ENCODE data around the gene ANKRD33B. TPM values are rescaled to one million over a fixed set of nuclear protein-coding genes. Genes with fewer than 3 reads are reported as not detected.

Gene ANKRD33B
- total and polyA plus RNA-seq, 2 donors from 2014 or later = 4.8 to 20.3 TPM

DNA sequence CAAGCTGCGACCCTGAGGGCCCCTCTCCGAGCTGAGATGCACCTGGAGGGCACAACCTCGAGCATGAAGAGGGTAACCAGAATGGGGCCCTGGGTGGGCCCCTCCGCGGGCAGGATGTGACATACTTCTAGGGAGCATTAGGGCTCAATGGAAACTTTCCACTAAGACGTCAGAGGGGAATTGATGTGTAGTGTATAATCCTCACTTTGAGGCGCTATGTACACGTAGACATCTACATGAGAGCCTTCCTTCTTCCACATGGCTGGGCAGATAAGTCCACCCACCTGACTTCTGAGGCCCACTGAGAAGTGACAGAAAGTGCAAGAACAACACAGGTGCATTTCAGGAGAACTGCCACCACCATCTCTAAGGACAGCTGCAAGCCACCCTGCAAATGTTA lies 136.1 kb downstream of the ANKRD33B start:
- no peak overlapping the region for H3K9ac ChIP-seq (ENCODE audit: low read length in 3 of 3)
- intact Hi-C loops (cut with DNase I) = no loop called here
- FAIRE-seq = no peak
- no peaks in the 10 kb centered on the region for H3K9me3 ChIP-seq (ENCODE audit: control insufficient read depth in 2 of 3, insufficient read depth in 1 of 3, low read length in 3 of 3)
- no peak for DNase-seq
- no peak overlapping the region for H3K4me3 ChIP-seq (ENCODE audit: low read length in 3 of 3)
- H3K27ac ChIP-seq (ENCODE audit: low read depth in 2 of 2, low read length in 2 of 2) = no peak overlapping the region
- H3K4me1 ChIP-seq (ENCODE audit: control insufficient read depth in 2 of 3, insufficient read depth in 2 of 3, low read depth in 1 of 3, low read length in 3 of 3) = peaks cover 0 to 10% (median 6%) of the 10 kb centered on the region in 3 donors
- TF ChIP-seq, protein P1, sequence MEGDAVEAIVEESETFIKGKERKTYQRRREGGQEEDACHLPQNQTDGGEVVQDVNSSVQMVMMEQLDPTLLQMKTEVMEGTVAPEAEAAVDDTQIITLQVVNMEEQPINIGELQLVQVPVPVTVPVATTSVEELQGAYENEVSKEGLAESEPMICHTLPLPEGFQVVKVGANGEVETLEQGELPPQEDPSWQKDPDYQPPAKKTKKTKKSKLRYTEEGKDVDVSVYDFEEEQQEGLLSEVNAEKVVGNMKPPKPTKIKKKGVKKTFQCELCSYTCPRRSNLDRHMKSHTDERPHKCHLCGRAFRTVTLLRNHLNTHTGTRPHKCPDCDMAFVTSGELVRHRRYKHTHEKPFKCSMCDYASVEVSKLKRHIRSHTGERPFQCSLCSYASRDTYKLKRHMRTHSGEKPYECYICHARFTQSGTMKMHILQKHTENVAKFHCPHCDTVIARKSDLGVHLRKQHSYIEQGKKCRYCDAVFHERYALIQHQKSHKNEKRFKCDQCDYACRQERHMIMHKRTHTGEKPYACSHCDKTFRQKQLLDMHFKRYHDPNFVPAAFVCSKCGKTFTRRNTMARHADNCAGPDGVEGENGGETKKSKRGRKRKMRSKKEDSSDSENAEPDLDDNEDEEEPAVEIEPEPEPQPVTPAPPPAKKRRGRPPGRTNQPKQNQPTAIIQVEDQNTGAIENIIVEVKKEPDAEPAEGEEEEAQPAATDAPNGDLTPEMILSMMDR (IDR thresholded peaks at IDR 0.05; ENCODE audit: borderline replicate concordance, extremely low read depth, insufficient read depth) = no peak
- H3K36me3 ChIP-seq (ENCODE audit: control insufficient read depth in 2 of 3, insufficient read depth in 3 of 3, low read length in 3 of 3) = no peaks in the 10 kb centered on the region
- no peaks in the 10 kb centered on the region for H3K27me3 ChIP-seq (ENCODE audit: control insufficient read depth, insufficient read depth, low read length)

DNA sequence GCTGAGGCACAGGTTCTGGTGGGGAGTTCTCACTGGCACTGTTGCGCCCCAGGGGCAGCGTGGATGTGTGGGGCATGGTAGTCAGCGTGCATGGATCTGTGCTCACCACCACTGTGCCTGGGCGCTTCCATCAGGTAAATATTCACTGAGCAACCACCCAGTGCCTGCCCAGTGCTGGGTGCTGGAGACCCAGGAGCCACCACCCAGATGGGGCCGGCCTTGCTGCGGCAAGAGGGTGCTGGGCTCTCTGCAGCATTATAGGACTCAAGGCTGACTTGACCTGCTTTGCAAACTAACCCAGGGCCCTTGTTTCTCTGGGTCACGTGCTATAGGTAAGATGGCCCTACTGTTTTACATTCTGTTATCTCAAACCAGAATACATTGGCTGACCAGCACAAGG lies 136.6 kb downstream of the ANKRD33B start:
- DNase-seq = no peak
- H3K36me3 ChIP-seq (ENCODE audit: control insufficient read depth in 2 of 3, insufficient read depth in 3 of 3, low read length in 3 of 3) = no peaks in the 10 kb centered on the region
- H3K27ac ChIP-seq (ENCODE audit: low read depth in 2 of 2, low read length in 2 of 2) = no peak overlapping the region
- intact Hi-C loops (cut with DNase I) = no loop called here
- no peak overlapping the region for H3K4me3 ChIP-seq (ENCODE audit: low read length in 3 of 3)
- no peaks in the 10 kb centered on the region for H3K9me3 ChIP-seq (ENCODE audit: control insufficient read depth in 2 of 3, insufficient read depth in 1 of 3, low read length in 3 of 3)
- no peak for FAIRE-seq
- H3K4me1 ChIP-seq (ENCODE audit: control insufficient read depth in 2 of 3, insufficient read depth in 2 of 3, low read depth in 1 of 3, low read length in 3 of 3) = peaks cover 0 to 8% (median 6%) of the 10 kb centered on the region in 3 donors
- no peaks in the 10 kb centered on the region for H3K27me3 ChIP-seq (ENCODE audit: control insufficient read depth, insufficient read depth, low read length)
- no peak overlapping the region for H3K9ac ChIP-seq (ENCODE audit: low read length in 3 of 3)
- TF ChIP-seq, protein P1 (IDR thresholded peaks at IDR 0.05; ENCODE audit: borderline replicate concordance, extremely low read depth, insufficient read depth) = no peak

DNA sequence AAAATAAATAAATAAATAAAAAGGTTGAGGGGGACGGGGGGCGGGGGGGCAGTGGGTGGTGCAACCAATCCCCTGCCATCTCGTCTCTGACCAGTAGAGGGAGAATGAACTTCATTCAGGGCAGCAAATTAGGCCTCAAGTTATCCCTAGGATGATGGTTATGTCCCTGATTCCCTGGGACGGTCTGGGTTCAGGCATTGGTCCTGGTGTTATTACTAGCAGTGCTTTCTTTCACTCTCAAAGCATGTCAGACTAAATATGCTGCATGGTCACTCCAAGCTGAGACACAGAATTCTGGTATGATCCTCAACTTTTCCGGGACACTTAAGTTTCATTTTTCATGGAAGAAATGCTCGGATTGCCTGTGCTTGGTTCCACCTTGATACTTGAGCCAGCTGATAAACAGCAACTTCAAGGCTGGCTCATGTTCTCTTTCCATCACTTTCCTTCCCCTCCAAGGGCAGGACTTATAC lies 137.7 kb downstream of the ANKRD33B start:
- H3K9me3 ChIP-seq (ENCODE audit: control insufficient read depth in 2 of 3, insufficient read depth in 1 of 3, low read length in 3 of 3) = no peaks in the 10 kb centered on the region
- FAIRE-seq (no peak), DNase-seq (peak in 4 of 5 donors; percentile 41 to 67 (median 50))
- H3K27ac ChIP-seq (ENCODE audit: low read depth in 2 of 2, low read length in 2 of 2) = peak overlapping the region; percentile 44 to 74
- no peak overlapping the region for H3K9ac ChIP-seq (ENCODE audit: low read length in 3 of 3)
- intact Hi-C loops (cut with DNase I) = no loop called here
- no peak overlapping the region for H3K4me3 ChIP-seq (ENCODE audit: low read length in 3 of 3)
- TF ChIP-seq, protein P1 (IDR thresholded peaks at IDR 0.05; ENCODE audit: borderline replicate concordance, extremely low read depth, insufficient read depth) = peak; percentile 58
- H3K27me3 ChIP-seq (ENCODE audit: control insufficient read depth, insufficient read depth, low read length) = no peaks in the 10 kb centered on the region
- peaks cover 0 to 8% (median 6%) of the 10 kb centered on the region in 3 donors for H3K4me1 ChIP-seq (ENCODE audit: control insufficient read depth in 2 of 3, insufficient read depth in 2 of 3, low read depth in 1 of 3, low read length in 3 of 3)
- no peaks in the 10 kb centered on the region for H3K36me3 ChIP-seq (ENCODE audit: control insufficient read depth in 2 of 3, insufficient read depth in 3 of 3, low read length in 3 of 3)
